Activated CD4-positive, alpha-beta T cell treated with anti-CD3 and anti-CD28 coated beads, Interleukin-10, Interleukin-2, amounts not matched to agents 100 ng/mL and 50 ng/mL, durations not matched to agents 16 hours and 8 hours (primary cell): ENCODE data around the gene MYL11.

Source experiments
- DNase-seq: peaks from one replicate; pipeline ENCODE4 v3.0.0-alpha.2; 2020

MYL11 gene

GRCh38 chr16:30397056-30397455 is 22.5 kb downstream of the MYL11 start:
- DNase-seq = no peak

- DNase-seq = no peak
Measured at GRCh38 chr16:30397776-30398660, 23.4 kb downstream of the MYL11 start.

- no peak for DNase-seq
Measured at GRCh38 chr16:30398661-30399434, 24.2 kb downstream of the MYL11 start.

GRCh38 chr16:30399435-30400186 is 25.0 kb downstream of the MYL11 start:
- no peak for DNase-seq

GRCh38 chr16:30401768-30402425 is 27.3 kb downstream of the MYL11 start:
- no peak for DNase-seq

GRCh38 chr16:30406795-30407101 is 32.1 kb downstream of the MYL11 start:
- no peak for DNase-seq

- peak; percentile 96 for DNase-seq
Measured at GRCh38 chr16:30407102-30407803, 32.7 kb downstream of the MYL11 start, which contains the start of gene ZNF771. ZNF771 (plus strand) TSS chr16:30407606; CDS start chr16:30408054, 448 bp downstream.

GRCh38 chr16:30407804-30408534 is 33.4 kb downstream of the MYL11 start:
- DNase-seq = no peak

- peak; percentile 94 for DNase-seq
Measured at GRCh38 chr16:30409125-30410060, 34.8 kb downstream of the MYL11 start.

- no peak for DNase-seq
Measured at GRCh38 chr16:30413112-30413806, 38.7 kb downstream of the MYL11 start.

GRCh38 chr16:30414159-30414558 is 39.6 kb downstream of the MYL11 start:
- DNase-seq = no peak

GRCh38 chr16:30416047-30416603 is 41.5 kb downstream of the MYL11 start:
- DNase-seq = no peak

- no peak for DNase-seq
Measured at GRCh38 chr16:30416624-30417528, 42.3 kb downstream of the MYL11 start.

GRCh38 chr16:30417529-30418349 is 43.1 kb downstream of the MYL11 start:
- peak; percentile 96 for DNase-seq

GRCh38 chr16:30418350-30419181 is 44.0 kb downstream of the MYL11 start:
- DNase-seq = no peak

- no peak for DNase-seq
Measured at GRCh38 chr16:30421010-30421409, 46.4 kb downstream of the MYL11 start.
